Activated CD4-positive, alpha-beta T cell treated with anti-CD3 and anti-CD28 coated beads for 24 hours (primary cell): ENCODE data around the gene RGS7.

Source experiments
- DNase-seq, 2 donors: peaks; one replicate each; pipeline ENCODE4 v3.0.0-alpha.2; 2020; ENCODE audit warnings: low read depth in 2 of 2

The RGS7 gene

DNA sequence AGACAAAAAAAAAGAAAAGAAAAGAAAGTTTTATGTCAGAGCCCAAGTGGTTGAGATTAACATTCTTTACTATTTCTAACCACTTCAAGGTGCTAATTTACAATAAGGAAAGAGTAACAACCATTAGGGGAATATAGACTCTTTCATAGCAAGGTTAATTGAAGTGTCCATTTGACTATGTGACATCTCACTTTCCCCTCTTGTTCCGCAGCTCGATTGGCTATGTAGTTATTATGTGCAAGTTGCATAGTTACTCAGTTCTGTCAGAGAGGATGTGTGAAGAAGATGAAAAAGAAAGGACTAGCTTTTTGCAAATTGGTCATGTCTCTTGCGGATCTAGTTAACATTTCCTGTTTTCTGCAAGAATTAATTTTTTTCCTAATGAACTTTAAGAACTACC, 273.7 kb downstream of the RGS7 start:
- no peak for DNase-seq

DNA sequence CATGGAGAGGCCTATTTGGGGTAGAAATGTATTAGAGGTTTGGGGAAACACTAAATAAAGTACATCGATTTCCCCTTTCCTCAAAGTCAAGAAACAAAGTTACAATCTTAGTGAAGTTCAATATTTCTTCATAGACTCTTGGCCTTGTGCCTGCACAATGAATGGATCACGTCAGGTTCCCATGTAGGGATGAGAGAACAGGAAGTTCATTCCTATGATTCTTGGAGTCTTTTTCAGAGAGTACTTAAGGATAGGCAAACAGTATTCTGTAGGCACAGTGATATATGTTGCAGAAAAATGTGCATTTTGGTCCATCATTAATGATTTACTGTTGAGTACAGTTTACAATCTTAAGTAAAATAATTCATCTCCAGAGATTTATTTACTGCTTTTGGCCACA, 275.5 kb downstream of the RGS7 start:
- DNase-seq, result no peak

DNA sequence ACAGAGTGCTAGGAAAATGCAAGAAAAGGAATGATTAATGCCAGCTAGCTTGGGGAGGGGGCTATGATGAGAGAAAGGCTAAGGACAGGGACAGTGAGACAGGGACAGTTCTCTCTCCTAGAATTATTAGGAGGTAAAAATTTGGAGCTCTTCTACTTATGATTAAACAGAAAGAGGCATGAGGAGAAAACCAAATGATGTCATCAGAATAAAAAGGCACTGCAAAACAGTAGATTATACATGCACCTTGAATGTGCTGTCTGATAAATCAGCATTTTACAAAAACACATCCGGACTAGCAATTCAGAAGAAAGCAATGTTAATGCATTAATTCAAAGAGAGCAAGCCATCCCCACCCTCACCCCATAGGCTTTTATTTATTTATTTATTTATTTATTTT, 277.5 kb downstream of the RGS7 start:
- DNase-seq, result no peak

DNA sequence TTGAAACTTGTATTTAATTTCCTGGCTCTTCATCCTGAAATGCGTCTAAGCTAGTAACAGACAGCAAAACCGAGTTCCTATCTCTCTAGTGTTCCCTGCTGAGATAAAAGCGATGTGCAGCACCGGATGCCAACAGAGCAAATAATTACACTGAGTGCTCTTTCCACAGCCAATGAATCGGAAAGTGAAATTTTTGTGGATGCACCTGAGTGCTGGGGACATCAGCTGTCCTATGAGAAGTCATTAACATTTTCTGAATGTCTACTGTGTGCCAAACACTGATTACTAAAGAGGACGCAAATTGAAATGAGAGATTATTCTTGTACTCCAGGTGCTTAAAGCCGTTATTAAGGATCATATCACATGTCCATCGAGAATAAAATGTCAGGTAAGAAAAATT, 278.0 kb downstream of the RGS7 start:
- DNase-seq, result no peak

DNA sequence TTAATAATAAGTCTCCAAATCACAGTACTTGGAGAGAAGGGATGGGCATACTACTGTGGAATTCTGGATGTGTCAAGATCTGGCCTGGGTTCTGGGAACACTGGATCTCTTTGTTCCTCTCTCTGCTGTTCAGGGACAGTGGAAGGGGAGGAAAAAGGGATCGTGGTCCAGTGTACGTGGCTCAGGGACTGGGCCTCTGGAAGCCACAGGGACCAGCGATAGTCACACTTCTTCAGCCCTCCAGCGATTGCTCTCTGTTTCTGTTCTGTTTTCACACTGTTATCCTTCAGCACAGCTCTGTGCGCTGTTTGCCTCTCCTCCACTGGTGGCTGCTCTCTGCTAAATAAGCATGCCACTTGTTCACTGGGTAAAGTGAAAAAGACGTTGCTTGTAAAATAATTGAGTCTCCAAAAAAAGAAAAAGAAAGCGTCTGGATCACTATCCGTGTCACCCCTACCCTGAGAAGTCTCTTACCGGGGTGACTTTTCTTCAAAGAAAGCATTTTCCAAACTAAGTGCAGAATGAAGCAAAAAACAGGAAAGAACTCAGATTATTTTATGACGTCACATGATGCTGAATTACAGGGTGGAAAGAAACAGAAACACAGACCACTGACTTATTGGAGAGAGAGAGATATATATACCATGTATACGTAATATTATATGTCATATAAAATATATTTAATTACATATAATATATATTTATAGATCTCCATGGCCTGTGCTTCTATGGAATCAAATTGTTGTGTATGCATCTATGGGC, 279.4 kb downstream of the RGS7 start:
- DNase-seq, result no peak

DNA sequence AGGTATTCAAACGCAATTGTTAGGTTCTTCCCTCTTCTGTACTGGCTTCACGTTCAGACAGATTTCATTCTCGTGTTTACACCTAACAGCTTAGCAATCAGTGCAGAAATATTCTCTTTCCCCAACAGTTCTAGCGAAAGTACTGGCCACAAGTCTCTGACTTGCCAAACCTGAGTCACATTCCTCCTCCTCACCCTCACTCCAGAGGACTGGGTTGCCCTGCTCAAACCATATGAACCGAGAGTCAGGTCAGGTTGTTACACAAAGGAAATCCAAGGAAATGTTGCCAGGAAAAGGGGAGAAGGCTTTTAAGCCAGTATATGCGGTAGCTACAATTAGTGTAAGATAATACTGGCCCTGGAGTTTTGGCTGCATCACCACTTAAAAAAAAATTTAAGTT, 282.5 kb downstream of the RGS7 start:
- DNase-seq, result no peak

DNA sequence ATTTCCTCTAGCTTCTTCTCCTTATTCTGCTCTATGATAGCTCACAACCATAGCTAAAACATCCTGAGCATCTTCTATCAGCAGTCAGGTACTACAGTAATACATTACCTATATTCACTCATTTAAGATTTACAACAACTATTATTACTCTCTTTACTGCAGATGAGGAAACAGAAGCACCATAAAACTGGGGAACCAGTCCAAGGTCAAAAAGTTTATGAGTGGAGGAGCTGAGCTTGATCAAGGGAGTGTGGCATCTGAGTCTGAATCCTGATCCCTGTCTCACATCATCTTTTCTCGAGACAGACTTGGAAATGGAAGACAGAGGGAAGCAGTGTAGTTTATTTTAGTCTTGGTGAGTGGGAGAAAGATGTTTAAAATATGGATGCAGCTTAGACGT, 288.6 kb downstream of the RGS7 start:
- no peak for DNase-seq

DNA sequence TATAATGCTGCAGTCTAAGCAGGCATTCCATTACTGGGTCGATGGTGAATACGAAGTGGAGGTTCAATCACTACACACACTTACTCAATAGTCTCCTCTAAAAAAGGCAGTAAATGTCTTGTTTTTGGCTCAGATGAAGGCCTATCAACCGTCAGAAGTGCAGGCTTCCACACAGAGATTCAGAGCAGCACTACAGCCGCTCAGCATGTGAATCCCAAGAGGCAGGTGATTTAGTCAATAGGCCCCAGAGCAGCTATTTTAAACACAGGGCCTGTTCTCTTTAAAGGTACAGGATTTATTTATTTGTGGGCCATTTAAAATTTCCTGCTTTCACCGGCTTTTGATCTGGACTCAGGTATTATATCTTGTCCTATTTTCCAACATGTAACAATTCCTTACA, 293.7 kb downstream of the RGS7 start:
- no peak for DNase-seq

DNA sequence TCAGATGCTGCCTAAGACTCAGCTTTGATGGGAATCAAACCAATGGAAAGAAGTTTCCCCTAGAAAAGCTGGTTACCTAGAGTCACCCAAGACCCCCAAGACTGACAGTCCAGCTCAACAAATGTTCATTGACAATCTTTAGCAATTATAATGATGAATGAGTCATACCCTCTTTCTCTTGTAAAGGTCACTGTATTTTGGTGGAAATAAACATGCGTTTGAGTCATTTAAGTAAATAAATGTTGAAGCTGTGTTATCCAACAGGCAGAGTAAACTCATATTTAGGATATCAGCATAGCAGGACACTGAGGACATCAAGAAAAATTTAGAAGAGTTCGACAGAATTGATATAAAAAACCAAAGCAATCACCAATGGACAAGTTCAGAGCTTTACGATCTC, 295.9 kb downstream of the RGS7 start:
- no peak for DNase-seq

DNA sequence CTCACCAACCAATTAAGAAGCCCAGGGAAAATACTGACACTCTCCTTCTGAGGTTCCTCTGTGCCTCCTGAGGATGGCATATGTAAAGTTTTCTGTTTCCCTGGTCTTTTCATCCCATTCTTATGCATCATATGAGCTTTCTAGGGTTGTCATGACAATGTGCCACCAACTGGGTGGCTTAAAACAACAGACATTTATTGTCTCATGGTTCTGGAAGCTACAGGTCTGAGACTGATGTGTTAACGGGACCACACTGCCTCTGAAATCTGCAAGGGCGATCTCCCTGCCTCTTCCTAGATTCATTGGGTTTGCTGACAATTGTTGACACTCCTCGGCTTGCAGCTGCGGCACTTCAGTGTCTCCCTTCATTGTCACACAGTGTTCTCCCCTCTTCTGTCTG, 308.4 kb downstream of the RGS7 start:
- DNase-seq, result no peak

DNA sequence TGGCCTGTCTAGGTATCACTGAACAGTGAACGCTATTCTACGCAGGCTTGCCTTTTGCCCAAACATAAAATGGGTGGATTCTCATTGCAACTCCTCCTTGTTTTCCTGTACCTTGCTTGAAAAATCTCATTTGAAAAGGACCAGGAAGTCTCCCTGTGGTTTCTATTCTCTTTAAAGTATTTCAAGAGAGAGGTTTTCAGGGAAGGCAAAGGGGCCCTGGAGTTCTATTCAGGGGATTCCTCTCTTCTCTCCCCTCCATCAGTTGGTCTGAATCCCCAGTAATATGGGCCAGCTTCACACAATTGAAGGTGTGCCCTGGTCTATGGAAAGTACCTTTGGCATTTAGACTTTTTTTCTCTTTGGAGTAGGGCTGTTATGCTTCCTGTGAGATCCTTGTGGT, 311.3 kb downstream of the RGS7 start:
- no peak for DNase-seq

DNA sequence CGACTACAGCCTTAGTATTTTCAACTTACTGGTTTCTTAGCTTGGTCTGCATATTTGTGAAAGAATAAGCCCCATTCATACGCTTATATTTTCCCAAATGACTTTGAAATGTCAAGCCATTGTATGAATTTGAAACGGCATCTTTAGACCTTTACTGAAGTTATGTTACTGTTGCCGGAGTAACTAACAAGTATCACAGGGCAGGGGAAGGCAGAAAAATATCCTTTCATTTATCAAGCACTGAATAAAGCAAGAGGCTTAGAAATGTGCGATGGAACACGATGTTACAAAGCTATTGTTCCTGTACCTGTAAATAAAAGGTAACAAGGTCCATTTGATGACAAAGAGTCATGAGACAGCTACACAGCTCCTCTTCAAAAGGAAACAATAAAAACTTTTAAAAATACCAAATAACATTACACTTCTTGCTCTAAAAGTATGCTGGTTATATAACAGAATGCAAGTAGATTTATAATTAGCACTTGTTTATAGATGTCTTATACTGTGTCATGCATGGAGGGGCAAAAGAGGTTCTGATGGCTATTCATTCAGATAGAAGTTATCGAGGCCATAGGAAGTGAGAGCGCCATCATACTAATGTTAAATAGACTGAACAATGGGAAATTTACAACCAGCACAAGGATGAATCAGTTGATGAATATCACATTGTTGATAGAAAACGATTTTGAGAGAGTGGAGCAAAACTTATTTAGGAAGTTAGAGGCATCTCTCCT, 322.6 kb downstream of the RGS7 start:
- DNase-seq, result no peak

DNA sequence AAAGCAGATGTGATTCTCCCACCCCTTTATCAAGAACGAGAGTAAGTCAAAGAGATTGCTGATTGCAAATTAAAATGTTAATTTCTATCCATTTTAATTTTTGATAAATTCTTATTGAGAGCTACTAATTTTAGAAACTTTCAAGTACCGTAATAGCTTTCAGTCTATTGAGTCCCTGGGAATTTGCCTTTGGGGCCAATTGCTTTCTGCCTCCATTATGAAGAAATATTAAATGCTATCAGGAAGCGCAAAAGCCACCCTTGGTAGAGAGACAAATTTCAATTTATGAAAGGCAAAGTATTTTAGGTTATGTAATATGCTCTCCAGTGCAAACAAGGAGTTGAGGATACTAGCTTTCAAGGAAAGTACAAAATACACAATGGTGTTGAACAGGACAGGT, 332.2 kb downstream of the RGS7 start:
- no peak for DNase-seq

DNA sequence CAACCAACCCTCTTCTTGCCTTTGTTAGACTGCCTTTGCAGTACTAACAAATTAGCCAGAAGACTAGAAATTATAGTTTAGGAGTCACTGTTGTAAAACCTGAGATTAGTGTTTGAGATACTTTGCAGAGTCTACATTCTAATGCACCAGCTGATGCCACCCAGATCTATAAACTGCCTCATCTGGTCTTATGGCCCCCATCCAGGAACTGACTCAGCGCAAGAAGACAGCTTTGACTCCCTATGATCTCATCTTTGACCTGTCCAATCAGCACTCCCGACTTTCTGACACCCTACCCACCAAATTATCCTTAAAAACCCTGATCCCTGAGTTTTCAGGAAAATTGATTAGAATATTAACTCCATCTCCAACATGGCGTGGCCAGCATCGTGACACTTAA, 334.6 kb downstream of the RGS7 start:
- DNase-seq, result no peak

DNA sequence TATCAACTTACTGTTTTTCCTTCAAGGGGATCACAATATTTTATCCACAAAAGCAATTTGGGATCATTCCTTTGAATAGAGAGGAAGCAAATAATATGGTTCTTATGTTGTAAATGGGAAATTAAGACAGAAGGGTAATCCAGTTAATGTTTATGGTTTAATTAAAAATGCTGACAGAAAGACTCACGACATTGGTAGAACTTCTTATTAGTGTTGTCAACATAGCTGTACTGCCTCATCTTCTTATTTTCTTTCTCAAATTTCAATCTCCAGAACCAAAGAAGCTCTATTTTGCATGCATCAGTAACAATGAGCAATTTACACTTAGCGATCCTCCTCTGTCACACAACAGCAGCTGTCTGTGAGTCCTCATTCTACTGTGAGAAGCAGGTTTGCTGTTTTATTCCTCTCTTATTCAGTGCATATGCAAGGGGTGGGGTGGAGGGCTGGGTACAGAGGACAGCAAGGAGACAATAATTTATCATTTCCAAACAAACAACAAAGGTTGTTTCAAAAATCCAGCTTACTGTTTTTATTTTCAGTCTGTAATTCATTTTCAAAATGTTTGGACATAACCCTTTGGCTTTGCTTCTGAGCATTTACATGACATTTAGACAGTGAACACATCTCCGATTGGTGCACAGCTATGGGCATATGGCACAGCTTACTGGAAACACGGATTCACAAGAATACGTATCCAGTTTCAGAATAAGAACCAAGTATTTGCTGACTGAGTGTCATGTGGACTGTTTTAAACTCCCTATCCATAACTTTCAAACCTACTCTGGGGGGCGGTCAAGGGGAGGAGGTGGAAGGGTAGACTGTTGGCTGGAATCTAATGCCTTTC, 335.9 kb downstream of the RGS7 start:
- no peak for DNase-seq

DNA sequence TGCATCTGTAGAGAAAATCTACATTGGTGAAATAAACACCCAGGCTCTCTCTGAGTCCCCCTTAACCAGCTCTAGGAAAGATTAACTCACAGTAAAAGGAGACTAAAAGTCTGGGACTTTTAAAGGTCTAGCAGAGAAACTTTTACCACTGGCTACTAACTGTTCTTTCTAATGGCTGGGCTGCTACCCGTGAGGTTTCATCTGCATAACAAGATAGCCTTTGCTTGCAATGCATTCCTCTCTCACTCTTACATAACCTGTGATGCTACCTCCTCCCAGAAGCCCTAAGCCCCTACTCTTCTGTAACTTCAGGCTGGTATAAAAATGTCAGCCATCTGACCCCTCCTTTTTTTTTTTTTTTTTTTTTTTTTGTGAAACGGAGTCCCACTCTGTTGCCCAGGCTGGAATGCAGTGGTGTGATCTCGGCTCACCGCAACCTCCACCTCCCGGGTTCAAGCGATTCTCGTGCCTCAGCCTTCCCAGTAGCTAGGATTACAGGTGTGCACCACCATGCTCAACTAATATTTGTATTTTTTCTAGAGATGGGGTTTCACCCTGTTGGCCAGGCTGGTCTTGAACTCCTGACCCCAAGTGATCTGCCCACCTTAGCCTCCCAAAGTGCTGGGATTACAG, 344.2 kb downstream of the RGS7 start:
- no peak for DNase-seq

DNA sequence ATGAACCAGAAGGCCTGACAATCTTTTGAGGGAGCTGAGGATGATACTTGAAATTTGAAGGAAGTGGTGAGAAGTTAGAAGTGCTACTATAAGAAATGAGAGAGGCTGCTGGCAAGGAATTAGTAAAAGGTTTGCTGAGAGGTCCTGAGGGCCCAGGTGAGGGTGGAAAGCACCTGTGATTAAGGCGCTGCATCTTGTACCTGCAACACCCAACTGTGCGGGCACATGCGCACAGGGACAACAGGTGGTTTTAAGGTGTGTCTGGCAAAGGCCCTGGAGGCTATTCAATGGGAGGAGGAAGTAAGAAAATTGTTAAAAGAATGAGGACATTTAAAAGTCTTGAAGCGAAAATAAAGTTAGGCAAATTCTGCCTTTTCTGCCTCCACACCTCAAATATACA, 349.3 kb downstream of the RGS7 start:
- DNase-seq, result no peak

DNA sequence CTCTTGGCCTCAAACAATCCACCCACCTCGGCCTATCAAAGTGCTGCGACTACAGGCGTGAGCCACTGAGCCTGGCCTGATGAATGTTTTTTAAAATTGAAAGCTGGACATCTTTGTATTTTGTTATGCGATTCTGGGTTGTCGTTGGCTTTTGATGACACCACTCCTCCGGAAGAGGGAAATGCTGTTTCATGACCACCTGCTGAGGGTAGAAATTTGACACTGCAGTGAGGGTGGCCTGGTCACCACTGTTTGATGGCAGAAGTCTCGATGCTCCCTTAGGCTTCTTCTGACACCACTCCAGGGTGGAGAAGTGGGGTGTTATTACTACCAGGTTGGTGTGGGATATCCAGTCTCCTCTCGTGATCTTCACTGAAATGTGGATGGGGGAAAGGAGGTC, 357.2 kb downstream of the RGS7 start:
- no peak for DNase-seq

DNA sequence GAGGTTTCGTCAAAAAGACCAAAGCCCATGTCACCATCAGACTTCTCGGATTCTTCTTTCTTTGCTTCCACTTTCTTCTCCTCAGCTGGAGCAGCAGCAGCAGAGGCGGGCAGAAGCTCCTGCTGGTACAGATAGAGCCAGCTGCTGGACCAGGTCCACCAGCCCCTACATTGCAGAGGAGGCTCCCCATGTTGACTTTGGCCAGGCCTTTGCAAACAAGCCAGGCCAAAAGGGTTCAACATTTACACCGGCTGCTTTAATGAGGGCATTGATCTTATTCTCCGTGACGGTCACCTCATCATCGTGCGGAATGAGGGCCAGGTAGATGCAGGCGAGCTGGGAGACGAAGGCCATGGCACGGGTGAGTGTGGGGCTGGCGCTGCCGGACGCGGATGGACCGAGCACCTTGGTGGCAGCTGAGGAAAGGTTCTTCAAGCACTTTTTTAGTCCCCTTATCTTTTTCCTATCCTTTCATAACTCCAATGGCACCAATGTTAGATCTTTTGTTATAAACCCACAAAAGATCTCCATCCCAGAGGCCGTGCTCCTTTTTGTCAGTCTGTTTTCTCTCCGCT, 358.5 kb downstream of the RGS7 start:
- no peak for DNase-seq

DNA sequence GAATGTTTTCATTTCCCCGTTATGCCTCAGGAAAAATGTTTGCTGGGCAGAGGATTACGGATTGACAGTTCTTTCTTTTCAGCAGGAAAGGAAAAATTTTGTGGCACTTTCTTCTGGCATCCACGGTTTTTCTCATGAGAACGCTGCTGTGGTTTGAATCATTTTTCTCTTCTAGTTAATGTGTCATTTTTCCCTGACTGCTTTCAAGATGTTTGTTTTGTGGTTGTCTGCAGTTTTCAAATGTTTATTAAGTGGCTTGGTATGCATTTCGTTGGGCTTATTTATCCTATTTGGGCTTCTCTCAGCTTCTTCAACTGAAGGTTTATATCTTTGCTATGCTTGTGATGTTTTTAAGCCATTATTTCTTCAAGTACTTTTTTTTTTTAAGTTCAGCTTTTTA, 359.0 kb downstream of the RGS7 start:
- DNase-seq, result no peak

DNA sequence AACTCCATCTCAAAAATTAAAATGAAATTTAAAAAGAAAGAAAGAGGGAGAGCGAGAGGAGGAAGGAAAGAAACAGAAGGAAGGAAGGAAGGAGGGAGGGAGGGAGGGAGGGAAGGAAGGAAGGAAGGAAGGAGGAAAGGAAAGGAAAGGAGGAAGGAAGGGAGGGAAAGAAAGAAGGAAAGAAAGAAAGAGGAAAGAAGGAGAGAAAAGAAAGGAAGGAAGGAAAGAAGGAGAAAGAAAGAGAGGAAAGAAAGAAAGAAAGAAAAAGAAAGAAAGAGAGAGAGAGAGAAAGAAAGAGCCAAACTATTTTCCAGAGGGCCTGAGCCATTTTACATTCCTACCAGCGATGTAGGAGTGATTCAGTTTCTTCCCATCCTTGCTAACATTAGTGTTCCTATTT, 364.0 kb downstream of the RGS7 start:
- DNase-seq, result no peak

DNA sequence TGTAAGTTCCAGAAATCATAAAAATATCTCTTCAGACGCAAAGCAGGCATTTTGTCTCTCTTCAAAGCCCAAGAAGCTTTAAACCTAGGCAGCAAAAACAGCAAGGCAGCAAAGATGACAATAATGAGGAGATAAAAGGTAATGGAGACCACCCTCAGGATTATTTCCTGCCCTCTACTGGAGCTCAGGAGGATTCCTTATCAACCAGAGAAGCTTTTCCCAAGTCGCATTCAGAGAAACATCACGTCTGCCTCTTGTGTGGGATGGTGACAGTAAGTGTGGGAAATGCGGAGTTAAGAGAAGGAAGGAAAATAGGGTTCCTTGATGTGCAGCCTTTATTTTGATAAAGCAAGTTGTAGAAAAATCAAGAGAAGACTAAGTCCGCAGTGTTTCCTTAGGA, 365.8 kb downstream of the RGS7 start:
- no peak for DNase-seq
